Midbrain (tissue), 1 donor: ENCODE data around the gene UTP11.

ENCODE experiments used
- DNase-seq: peaks from one replicate; lab custom pipeline; 2025; lab: John Stamatoyannopoulos, UW

The UTP11 gene

GRCh38 chr1:38046333-38046883 lies 33.9 kb downstream of the UTP11 start, which contains the start of gene POU3F1:
Gene POU3F1, minus strand, starts transcription at chr1:38046793. Its CDS starts 50 bp downstream, at chr1:38046743.
- no peak for DNase-seq

- DNase-seq: peak; percentile 94
Observed at GRCh38 chr1:38046884-38047602, 34.5 kb downstream of the UTP11 start.

DNA sequence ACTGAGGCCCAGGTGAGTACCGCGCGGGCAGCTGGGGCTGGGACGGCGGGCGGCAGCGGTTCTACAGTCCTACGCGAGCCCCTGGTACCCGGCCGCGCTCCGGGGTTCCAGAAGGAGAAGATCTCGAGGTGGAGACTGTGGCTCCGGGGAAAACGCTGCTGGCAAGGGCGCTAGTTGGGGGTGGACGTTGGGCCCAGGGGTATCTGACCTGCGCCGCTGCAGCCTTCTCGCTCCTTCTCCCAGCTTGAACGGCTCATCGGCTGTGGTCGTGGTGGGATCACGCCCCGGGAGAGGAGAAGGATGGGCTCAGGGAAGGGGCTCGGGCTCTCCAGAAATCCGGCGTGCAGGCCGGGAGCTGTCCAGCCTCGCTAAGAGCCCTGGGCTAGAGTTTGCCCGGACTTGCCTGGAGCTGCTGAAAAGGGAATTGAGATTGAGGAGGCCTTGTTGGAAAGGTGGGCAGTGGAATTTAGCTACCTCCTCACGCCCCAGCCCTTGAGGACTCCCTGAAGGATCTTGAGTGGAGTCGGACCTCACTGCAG lies 35.1 kb downstream of the UTP11 start:
- DNase-seq: no peak

- DNase-seq: no peak
Observed at GRCh38 chr1:38050397-38051078, 38.0 kb downstream of the UTP11 start.

GRCh38 chr1:38051079-38051543 lies 38.6 kb downstream of the UTP11 start:
- no peak for DNase-seq

DNA sequence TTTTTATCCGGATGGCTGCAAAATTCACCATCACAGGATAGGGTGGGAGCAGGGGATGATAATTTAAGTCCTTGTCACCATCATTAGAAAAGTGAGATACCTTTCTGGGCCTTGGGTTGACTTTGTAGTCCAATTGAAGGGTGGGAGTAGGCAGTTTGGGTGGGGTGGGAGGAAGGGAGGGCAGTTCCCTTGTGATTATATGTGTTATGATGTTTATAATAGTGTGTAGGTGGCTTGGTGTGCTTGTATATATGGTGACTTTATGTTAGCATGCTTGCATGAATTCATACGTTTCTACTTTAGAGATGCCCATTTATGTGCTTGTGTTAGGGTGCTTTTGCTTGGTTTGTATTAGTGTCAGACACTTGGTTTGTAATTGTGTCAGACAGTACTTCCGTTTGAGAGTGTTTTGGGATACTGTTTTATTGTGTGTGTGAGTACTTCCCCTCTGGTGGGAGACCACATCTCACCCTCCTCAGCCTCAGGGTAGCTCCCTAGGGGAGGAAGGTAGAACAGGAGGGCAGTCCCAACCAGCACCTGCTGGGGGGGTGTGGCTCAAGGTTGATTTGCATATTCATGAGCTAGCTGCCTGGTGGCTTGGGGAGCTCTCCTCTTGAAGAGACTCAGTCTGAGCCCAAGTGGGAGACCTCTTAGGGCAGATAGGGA lies 40.3 kb downstream of the UTP11 start:
- DNase-seq: no peak

DNA sequence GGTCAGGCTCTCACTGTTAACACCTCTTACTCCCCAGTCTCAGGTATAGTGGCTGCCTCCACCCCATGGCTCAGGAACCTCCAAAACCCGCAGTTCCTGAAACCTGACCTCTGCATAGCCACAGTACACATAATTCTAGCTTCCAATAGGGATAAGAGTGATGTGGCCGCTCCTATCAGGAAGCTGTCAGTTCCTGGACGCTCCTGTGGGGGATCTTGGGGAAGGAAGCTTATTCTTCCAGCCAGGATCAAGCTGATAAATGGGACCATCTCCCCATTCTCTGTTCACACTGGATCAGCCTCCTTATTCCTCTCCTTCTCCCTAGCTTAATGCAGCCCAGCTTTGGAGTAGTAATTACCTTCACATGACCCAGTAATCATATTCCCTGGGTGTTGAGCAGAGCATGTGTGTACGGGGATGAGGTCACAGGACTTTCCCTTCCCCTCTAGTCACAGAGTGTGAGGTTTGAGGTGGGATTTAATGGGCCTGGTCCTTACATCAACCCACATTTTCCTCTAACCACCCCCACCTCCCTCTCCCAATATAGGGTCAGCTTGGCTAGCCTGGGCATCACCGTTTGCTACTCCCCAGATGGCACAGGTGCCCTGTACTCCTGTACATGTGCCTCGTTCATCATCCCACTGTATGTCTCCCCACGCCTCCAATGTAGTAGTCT lies 41.0 kb downstream of the UTP11 start:
- no peak for DNase-seq

DNA sequence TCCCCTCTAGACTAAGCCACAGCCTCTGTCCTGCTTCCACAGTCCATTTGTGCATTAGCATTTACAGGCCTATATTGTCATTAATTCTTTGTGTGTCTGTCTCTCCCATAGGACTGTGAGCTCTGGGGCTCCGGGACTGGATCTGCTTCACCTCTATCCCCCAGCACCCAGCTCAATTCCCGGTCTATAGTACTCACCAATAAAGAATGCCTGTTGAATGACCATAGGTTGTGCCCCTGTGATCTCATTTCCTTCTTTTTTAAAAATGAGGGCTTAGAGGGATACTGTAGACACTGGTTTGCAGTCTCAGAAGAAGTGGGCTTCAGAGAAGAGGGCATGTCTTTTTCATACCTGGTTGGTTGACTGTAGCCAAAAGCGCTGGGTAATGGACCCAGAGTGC lies 42.9 kb downstream of the UTP11 start:
- no peak for DNase-seq

DNA sequence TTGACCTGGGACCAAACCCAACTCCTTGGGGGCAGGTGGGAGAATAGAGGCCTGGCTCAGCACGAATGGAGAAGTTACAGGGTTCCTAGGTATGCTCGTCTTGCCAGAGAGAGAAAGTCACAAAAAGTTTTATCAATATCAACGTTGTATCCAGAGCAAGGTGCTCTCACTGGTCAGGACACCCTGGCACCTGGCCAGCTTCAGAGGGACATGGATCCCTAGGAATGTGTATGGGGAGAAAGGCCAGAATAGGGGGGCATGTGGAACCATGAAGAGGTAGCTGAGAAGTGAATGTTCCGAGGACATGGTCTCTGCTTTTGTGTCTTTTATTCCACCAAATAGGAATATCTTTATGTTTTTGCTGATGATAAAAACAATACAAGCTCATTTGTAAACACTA lies 43.4 kb downstream of the UTP11 start:
- DNase-seq: no peak

DNA sequence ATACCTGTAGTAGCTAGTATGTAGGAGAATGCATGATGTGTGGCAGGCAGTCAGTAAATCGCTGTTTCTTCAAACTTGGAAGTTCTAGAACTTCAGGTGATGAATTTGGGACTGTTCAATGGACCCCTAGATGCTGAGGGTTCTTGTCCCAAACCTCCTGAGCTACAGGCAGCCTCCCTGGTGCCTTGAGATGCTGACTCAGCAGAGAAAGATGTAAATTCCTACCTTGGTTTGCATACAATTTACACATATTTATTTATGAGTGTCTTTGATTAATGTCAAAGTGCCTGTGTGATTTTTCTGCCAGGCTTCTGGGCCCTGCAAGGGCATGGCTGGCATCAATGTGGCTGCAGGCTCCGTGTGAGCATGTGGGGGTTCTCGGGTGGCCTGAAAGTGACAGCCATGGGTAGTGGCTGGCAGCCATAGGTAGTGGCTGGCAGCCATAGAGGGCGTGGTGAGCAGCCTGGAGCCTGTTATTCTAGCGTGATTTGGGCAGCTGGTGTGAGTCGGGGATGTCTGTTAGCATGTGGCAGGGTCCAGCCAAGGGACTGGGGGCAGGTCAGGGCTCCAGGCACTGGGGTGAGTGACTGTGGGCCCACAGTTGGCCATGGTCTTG lies 47.2 kb downstream of the UTP11 start:
- no peak for DNase-seq

- no peak for DNase-seq
Observed at GRCh38 chr1:38060498-38060897, 48.0 kb downstream of the UTP11 start.

GRCh38 chr1:38061290-38061689 lies 48.8 kb downstream of the UTP11 start:
- no peak for DNase-seq

DNA sequence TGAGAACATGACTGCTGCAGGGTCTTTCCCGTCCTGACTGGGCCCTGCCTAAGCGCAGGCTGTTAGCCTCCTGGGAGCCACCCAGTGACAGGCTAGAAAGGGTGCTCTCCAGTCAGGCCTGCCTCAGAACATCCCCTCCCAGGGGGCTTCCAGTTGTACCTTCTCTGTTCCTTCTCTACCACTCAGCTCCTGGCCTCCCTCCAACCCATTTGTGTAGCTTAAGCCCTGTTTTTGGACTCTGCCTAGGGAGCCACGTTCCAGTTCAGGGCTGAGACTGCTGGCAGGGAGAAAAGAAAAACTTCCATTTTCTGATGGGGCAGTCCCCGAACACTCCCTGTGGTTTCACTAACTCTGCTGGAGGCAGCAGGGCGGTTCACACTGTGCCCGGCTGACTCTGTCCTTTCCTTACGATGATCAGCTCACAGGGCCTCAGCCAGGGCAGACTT lies 49.4 kb downstream of the UTP11 start:
- no peak for DNase-seq

- DNase-seq: no peak
Observed at GRCh38 chr1:38062361-38063288, 50.1 kb downstream of the UTP11 start.

GRCh38 chr1:38063616-38064015 lies 51.1 kb downstream of the UTP11 start:
- DNase-seq: no peak

DNA sequence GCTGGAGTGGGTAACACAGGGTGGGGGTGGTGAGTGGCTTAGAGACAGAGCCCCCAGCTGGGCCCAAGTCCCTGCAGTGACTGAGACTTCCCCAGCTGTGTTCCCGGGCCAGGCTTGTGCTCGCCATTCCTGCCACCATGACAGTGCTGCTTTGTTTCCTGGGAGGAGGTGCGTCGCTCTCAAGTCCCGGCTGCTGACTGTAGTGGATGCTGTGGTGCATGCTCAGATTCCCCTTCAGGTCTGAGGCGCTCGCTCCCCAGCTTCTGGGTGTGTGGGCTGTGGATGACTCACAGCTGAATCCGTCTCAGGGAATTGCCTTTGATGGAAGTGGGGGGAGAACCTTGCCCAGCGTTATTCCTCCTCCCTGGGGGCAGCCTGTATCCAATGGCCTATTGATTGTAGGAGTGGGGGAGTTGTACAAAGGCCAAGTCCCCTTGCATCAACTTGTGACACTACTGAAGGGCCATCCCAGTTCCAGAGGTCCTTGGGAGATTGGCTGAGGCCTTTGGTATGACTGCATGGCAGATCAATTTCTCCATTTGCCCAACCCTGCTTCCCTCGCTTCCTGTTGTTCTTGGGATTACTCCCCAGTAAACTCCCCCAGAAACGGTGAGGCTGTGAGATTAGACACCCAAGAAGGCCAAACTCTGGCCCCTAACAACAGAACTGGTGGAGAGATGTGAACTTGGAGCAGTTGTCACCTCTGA lies 51.8 kb downstream of the UTP11 start:
- DNase-seq: no peak

DNA sequence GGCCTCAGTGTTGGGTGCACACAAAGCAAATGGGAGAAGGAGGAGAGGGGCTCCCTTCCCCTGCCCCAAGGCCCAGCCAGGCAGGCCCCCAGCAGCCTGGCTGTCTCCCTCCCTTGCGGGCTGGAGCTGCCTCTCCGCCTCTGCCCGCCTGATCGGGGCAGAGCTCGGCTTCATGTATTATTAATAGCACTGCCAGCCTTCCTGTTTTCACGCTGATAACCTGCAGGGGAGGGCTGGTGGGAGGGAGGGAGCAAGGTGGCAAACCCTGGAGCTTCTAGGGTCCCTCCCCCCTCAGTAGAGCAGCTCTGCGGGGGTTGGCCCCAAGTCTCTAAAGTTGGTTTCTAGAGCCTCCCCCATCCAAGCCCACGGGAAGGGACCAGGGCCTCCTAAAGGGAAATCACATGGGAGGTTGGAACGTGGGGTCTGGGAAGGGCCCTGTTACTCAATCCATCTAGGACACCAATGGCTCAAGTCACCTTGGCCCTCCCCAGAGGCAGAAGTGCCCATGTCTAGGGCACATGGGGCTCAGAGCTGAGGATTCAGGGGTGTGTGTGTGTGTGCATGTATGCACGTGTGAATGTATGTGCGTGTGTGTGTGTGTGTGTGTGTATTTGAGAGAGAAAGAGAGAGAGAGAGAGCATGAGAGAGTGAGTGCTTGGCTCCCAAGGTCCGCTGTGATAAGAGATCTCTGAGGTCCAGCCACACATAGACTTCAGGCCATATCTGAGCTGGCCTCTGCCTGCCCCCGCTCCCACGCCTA lies 55.9 kb downstream of the UTP11 start:
- no peak for DNase-seq

DNA sequence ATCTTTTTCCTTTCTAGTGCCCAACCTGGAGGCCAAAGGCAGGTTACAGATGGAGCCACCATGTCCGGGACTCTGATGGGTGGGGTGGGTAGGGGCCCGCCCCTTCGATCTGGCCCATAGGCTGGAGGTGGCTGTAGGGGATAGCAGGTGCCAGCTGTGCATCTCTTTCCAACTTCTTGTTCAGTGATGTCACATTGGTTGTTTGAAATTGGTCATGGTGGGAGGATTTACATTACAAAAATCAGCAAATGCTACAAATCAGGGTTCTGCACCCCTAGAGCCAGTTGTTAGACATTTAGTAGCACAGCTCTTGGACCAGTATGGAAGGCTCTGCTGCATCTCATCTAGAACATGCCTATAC lies 56.4 kb downstream of the UTP11 start:
- DNase-seq: no peak
